Heart right ventricle (tissue), 16 donors: Measurements from ENCODE around the gene USP30. TPM values are rescaled to one million over a fixed set of nuclear protein-coding genes. Genes with fewer than 3 reads are reported as not detected.

Source experiments
- ATAC-seq, 8 donors: fragments of 200-7000 bp; cut with Tn5 transposase; one replicate each; pipeline ENCODE4 v1.9.1; 2020; ENCODE audit warnings: mild to moderate bottlenecking in 8 of 8, moderate library complexity in 8 of 8, moderate number of reproducible peaks in 1 of 8
- DNase-seq, 2 donors: peaks; one replicate each; pipeline ENCODE4 v3.0.0-alpha.2; 2020
- H3K27ac ChIP-seq, 10 donors: fragments of 200-600 bp; sonication (generic) in 2 of 10; one replicate each; pipeline versions ENCODE4 v1.5.0 to v1.8.0; 2020 to 2022; ENCODE audit warnings: mild to moderate bottlenecking in 3 of 10
- H3K27me3 ChIP-seq, 7 donors: fragments of 200-600 bp; one replicate each; pipeline ENCODE4 v1.8.0; 2021 to 2022; ENCODE audit warnings: mild to moderate bottlenecking in 2 of 7
- H3K36me3 ChIP-seq, 9 donors: fragments of 200-600 bp; sonication (generic) in 1 of 9; one replicate each; pipeline versions ENCODE4 v1.5.0 to v1.8.0; 2020 to 2022; ENCODE audit warnings: mild to moderate bottlenecking in 2 of 9
- H3K4me1 ChIP-seq, 9 donors: fragments of 200-600 bp; sonication (generic) in 1 of 9; one replicate each; pipeline versions ENCODE4 v1.5.0 to v1.8.0; 2020 to 2022; ENCODE audit warnings: mild to moderate bottlenecking in 4 of 9
- H3K4me3 ChIP-seq, 10 donors: fragments of 200-600 bp; sonication (generic) in 2 of 10; one replicate each; pipeline versions ENCODE4 v1.5.0 to v1.8.0; 2020 to 2022; ENCODE audit warnings: mild to moderate bottlenecking in 7 of 10, moderate library complexity in 2 of 10
- H3K9me3 ChIP-seq, 11 donors: fragments of 200-600 bp in 10 of 11; sonication (generic) in 2 of 11; one replicate each; pipeline versions ENCODE4 v1.5.0 to v1.8.0; 2013 to 2022; ENCODE audit warnings: mild to moderate bottlenecking in 2 of 11, control low read depth in 1 of 11, moderate library complexity in 1 of 11
- WGBS, 2 donors: extraction: QIAGEN DNeasy Blood & Tissue Kit; methylation state at CpG; one replicate each; pipeline ENCODE4 v1.1.7; 2013; ENCODE audit warnings: inconsistent platforms in 1 of 2; 5-methylcytosine and 5-hydroxymethylcytosine counted together
- intact Hi-C, 10 donors: fragments of 100-400 bp; cut with DNase I; formaldehyde crosslinking; loops; one replicate each; pipeline versions ENCODE4 v1.11.1 to v1.14.2; 2022
- polyA plus RNA-seq, 2 donors: library from polyadenylated mRNA; stranded (reverse); fragments of 200-250 nt; gene quantifications; one replicate each; pipeline ENCODE4 v1.2.3, GENCODE V29; 2013
- total RNA-seq, 10 donors: library from RNA; stranded (reverse); fragmentation: NEBNext Ultra II Directional in 3 of 10; extraction: Animal tissue kit (Norgen Biotek cat#: 25700) in 3 of 10; gene quantifications; one replicate each; pipeline versions ENCODE4 v1.2.1 to v1.2.4, GENCODE V29; 2021 to 2023
- TF ChIP-seq, protein P1 (sequence below), 9 donors: fragments of 200-600 bp; sonication (generic) in 2 of 9; IDR thresholded peaks; one replicate each; pipeline versions ENCODE4 v1.5.0 to v1.8.0; 2021 to 2022; ENCODE audit warnings: antibody characterized with exemption in 9 of 9, mild to moderate bottlenecking in 5 of 9, moderate library complexity in 1 of 9
- donor health status: Arrhythmogenic right ventricular cardiomyopathy.
- donor health status: ischemic (EF 13 %, LVEDD 7.1; RV severe dilation, severe dysfunction).
- donor health status: healthy with polysubstance abuse.
- donor health status: DM: no; HTN: yes; CAD: no.
- donor health status: DM: no; HTN: no; CAD: no.
- donor health status: ischemic (EF 25% LVEDD 6.9; RV normal size, moderate dysfunction).
- donor health status: ischemic (EF 25% LVEDD 5.7; RV mildly dilated, moderate dysfunction).
- donor health status: healthy.
- donor health status: DM: yes; HTN: yes; CAD: no.
- donor health status: Ischemic cardiomyopathy.
- donor health status: ischemic (EF 35%, LVEDD 5.7; RV mildly dilated, moderate dysfunction).
- donor health status: nonischemic (EF 11% LVEDD 7.7; RV severe dilation, severe dysfunction).
- donor health status: DM: yes; HTN: yes; CAD: no.
- donor health status: PGD.
- donor health status: ischemic (EF 29% LVEDD 5.4; RV normal size, mild dysfunction).
- donor health status: nonischemic (EF 23%, LVEDD 6.1; RV moderate dilation, normal function).

USP30 gene
- total and polyA plus RNA-seq, 12 donors, result 4.8 to 22.2 (median 12.7) TPM

DNA sequence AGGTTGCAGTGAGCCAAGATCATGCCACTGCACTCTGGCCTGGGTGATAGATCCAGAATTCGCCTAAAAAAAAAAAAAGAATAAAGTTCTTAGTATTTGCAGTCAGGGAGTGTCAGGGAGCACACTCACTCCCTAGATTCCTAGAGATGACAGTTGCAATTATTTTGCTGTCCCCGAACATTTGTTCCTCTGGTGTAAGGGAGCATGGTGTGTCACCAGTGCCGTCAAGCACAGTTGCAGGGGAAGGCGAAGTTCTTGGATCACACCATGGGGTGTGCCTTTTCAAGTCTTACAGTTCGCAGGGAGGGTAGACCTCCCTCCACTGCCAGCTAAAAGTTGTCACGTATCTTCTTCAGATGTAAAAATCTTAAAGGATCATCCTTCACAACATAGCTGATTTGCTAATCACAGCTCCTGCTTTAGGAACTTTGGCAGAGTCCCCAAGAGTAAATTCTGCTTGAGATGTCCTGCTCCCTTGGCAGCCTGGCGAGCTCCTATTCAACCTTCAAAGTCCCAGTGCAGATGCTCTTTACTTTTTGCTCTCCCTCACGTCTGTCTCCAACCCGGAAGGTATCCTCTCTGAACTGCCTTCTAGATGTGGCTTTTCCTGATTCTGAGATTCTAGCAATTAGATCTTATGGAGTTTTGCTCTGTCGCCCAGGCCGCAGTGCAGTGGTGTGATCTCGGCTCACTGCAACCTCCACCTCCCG is 75.3 kb downstream of the USP30 start:
- no peak overlapping the region for H3K4me3 ChIP-seq
- H3K27ac ChIP-seq, result peak overlapping the region in 1 of 10 donors; percentile 10
- no peaks in the 10 kb centered on the region for H3K27me3 ChIP-seq
- H3K4me1 ChIP-seq, result peaks cover 0 to 71% (median 31%) of the 10 kb centered on the region in 9 donors
- TF ChIP-seq, protein P1, sequence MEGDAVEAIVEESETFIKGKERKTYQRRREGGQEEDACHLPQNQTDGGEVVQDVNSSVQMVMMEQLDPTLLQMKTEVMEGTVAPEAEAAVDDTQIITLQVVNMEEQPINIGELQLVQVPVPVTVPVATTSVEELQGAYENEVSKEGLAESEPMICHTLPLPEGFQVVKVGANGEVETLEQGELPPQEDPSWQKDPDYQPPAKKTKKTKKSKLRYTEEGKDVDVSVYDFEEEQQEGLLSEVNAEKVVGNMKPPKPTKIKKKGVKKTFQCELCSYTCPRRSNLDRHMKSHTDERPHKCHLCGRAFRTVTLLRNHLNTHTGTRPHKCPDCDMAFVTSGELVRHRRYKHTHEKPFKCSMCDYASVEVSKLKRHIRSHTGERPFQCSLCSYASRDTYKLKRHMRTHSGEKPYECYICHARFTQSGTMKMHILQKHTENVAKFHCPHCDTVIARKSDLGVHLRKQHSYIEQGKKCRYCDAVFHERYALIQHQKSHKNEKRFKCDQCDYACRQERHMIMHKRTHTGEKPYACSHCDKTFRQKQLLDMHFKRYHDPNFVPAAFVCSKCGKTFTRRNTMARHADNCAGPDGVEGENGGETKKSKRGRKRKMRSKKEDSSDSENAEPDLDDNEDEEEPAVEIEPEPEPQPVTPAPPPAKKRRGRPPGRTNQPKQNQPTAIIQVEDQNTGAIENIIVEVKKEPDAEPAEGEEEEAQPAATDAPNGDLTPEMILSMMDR (IDR thresholded peaks at IDR 0.05), result no peak
- intact Hi-C loops, result no loop called here
- no peaks in the 10 kb centered on the region for H3K9me3 ChIP-seq
- DNase-seq (no peak), ATAC-seq (no peak)
- 83 to 84% methylated on average over 13 of the region's 13 CpGs for WGBS, 2 donors
- H3K36me3 ChIP-seq, result peaks cover 0 to 34% (median 0%) of the 10 kb centered on the region in 9 donors

DNA sequence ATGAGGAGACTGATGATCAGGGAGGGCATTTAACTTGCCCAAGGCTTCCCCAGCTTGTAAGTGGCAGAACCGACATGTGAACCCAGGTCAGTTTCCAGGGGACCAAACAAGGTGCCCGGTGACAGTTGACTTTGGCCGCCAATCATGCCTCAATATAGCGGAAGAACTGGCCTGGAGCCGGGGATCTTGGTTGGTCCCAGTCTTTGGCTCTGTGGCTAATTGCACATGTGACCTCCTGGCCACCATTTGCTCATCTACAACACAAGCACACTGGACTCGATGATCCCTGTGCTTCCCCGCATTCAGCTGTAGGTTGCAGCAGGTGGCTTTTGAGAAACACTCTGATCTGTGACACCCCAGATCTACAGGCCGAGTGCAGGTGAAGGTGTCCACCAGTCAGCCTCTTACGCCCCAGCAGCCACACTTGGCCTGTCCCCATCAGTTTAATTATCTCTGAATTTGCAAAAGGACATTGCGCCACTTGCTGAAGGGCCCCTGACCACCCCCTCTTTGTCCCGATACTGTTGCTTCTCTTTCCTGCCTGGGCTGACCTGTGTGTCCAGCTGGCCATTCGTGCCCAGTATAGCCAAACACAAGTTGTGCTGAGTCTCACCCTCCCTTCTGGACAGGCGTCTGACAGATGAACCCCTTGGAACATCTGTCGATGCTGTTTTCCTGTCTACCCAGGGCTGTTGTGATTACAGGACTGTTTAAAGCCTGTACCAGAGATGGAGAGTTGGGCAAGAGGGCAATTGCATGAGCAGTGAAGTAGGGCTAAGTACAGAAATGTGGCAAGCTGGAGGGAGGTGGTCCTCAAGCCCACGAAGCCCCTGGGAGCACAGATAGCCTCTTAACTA is 78.1 kb downstream of the USP30 start:
- H3K27ac ChIP-seq, result peak overlapping the region; percentile 57 to 90 (median 82)
- H3K9me3 ChIP-seq, result no peaks in the 10 kb centered on the region
- DNase-seq (no peak), ATAC-seq (peak in 6 of 8 donors; percentile 10 to 53 (median 32))
- intact Hi-C loops, result loop anchor here in 1 of 10 donors (2.0 kb wide), 1 partner anchor 14 kb away; the partner anchor contains the start of gene ACACB
- H3K4me1 ChIP-seq, result peaks cover 0 to 79% (median 38%) of the 10 kb centered on the region in 9 donors
- 51 to 60% methylated on average over 15 of the region's 15 CpGs for whole genome bisulfite sequencing, 2 donors
- H3K4me3 ChIP-seq, result peak overlapping the region in 2 of 10 donors; percentile 9 to 41
- peaks cover 0 to 30% (median 0%) of the 10 kb centered on the region in 9 donors for H3K36me3 ChIP-seq
- no peaks in the 10 kb centered on the region for H3K27me3 ChIP-seq
- TF ChIP-seq, protein P1 (IDR thresholded peaks at IDR 0.05), result no peak

GRCh38 chr12:109131154-109132050 is 79.0 kb downstream of the USP30 start:
- 39 to 48% methylated on average over 24 of the region's 24 CpGs for WGBS, 2 donors

More at GRCh38 chr12:109131154-109132050, 79.0 kb downstream of the USP30 start:
- Histone ChIP-seq H3K27ac (peak overlapping the region; percentile 63 to 90 (median 82)), H3K4me1 (peaks cover 0 to 76% (median 38%) of the 10 kb centered on the region in 9 donors), H3K27me3 (no peaks in the 10 kb centered on the region), H3K9me3 (peaks cover 0 to 8% (median 0%) of the 10 kb centered on the region in 11 donors), H3K36me3 (peaks cover 0 to 21% (median 0%) of the 10 kb centered on the region in 9 donors), H3K4me3 (peak overlapping the region in 5 of 10 donors; percentile 22 to 41 (median 37))
- intact Hi-C loops, result loop anchor here in 1 of 10 donors (2.0 kb wide), 1 partner anchor 15 kb away; the partner anchor contains the start of gene ACACB
- peak; percentile 76 to 84 for DNase-seq
- peak; percentile 84 to 95 (median 93) for ATAC-seq
- TF ChIP-seq, protein P1 (IDR thresholded peaks at IDR 0.05), result no peak
